NCI-H748 (cell line): Measurements from ENCODE around the gene CALD1.

ENCODE experiments used
- DNase-seq: peaks from one replicate; lab custom pipeline; 2025; ENCODE audit not compliant: unreplicated experiment; lab: John Stamatoyannopoulos, UW

The CALD1 gene

GRCh38 chr7:134916171-134916883 is 136.9 kb downstream of the CALD1 start:
- no peak for DNase-seq

GRCh38 chr7:134919240-134919641 is 139.8 kb downstream of the CALD1 start:
- DNase-seq = no peak

- no peak for DNase-seq
Measured at GRCh38 chr7:134920026-134920753, 140.8 kb downstream of the CALD1 start.

- DNase-seq = no peak
Measured at GRCh38 chr7:134922720-134923704, 143.6 kb downstream of the CALD1 start.

- no peak for DNase-seq
Measured at GRCh38 chr7:134925766-134926165, 146.3 kb downstream of the CALD1 start.

GRCh38 chr7:134926396-134926795 is 147.0 kb downstream of the CALD1 start:
- DNase-seq = no peak

GRCh38 chr7:134927076-134927475 is 147.6 kb downstream of the CALD1 start:
- no peak for DNase-seq

GRCh38 chr7:134927723-134928122 is 148.3 kb downstream of the CALD1 start:
- no peak for DNase-seq

- no peak for DNase-seq
Measured at GRCh38 chr7:134928554-134928953, 149.1 kb downstream of the CALD1 start.

GRCh38 chr7:134931487-134931886 is 152.1 kb downstream of the CALD1 start:
- no peak for DNase-seq

GRCh38 chr7:134932707-134933370 is 153.4 kb downstream of the CALD1 start:
- no peak for DNase-seq

GRCh38 chr7:134933460-134934068 is 154.1 kb downstream of the CALD1 start:
- no peak for DNase-seq

GRCh38 chr7:134935701-134936100 is 156.3 kb downstream of the CALD1 start:
- DNase-seq = no peak

- DNase-seq = no peak
Measured at GRCh38 chr7:134936893-134937510, 157.6 kb downstream of the CALD1 start.

GRCh38 chr7:134938141-134938540 is 158.7 kb downstream of the CALD1 start:
- no peak for DNase-seq

GRCh38 chr7:134939136-134939535 is 159.7 kb downstream of the CALD1 start:
- no peak for DNase-seq

- no peak for DNase-seq
Measured at GRCh38 chr7:134940729-134941128, 161.3 kb downstream of the CALD1 start.

GRCh38 chr7:134941185-134941900 is 161.9 kb downstream of the CALD1 start:
- no peak for DNase-seq

GRCh38 chr7:134941952-134942351 is 162.5 kb downstream of the CALD1 start:
- DNase-seq = no peak
